ENCODE data around the gene FAM25G. TPM values are rescaled to one million over a fixed set of nuclear protein-coding genes. Genes with fewer than 3 reads are reported as not detected.
"Not testable (repeated sequence)": the region's sequence is repeated elsewhere in the genome, so short reads cannot be mapped to it uniquely, and the experiment has no call there.

The FAM25G gene
- polyA plus RNA-seq, 12 donors = not detected

- not testable (repeated sequence) for DNase-seq
Observed at GRCh38 chr10:47465216-47465917, 26.1 kb downstream of the FAM25G start.

- not testable (repeated sequence) for DNase-seq
Observed at GRCh38 chr10:47462577-47463358, 28.7 kb downstream of the FAM25G start.

GRCh38 chr10:47461261-47461687 is 30.2 kb downstream of the FAM25G start:
- peak; percentile 60 for DNase-seq

GRCh38 chr10:47458466-47459154 is 32.9 kb downstream of the FAM25G start:
- no peak for DNase-seq

- DNase-seq = no peak
Observed at GRCh38 chr10:47457826-47458225, 33.7 kb downstream of the FAM25G start.

GRCh38 chr10:47457528-47457820 is 34.0 kb downstream of the FAM25G start:
- no peak for DNase-seq

- DNase-seq = no peak
Observed at GRCh38 chr10:47456794-47457527, 34.5 kb downstream of the FAM25G start.

GRCh38 chr10:47456079-47456785 is 35.3 kb downstream of the FAM25G start:
- DNase-seq = no peak

- DNase-seq = not testable (repeated sequence)
Observed at GRCh38 chr10:47455350-47456078, 36.0 kb downstream of the FAM25G start.

GRCh38 chr10:47454780-47455058 is 36.8 kb downstream of the FAM25G start:
- DNase-seq = no peak

GRCh38 chr10:47454008-47454779 is 37.3 kb downstream of the FAM25G start:
- no peak for DNase-seq

GRCh38 chr10:47453141-47454007 is 38.1 kb downstream of the FAM25G start:
- no peak for DNase-seq

- no peak for DNase-seq
Observed at GRCh38 chr10:47452495-47453140, 38.9 kb downstream of the FAM25G start.

GRCh38 chr10:47451998-47452494 is 39.5 kb downstream of the FAM25G start:
- DNase-seq = no peak

GRCh38 chr10:47451273-47451997 is 40.1 kb downstream of the FAM25G start:
- DNase-seq = no peak

GRCh38 chr10:47450442-47450841 is 41.1 kb downstream of the FAM25G start:
- DNase-seq = no peak

GRCh38 chr10:47449979-47450378 is 41.5 kb downstream of the FAM25G start:
- no peak for DNase-seq
